Inflammatory macrophage treated with lipopolysaccharide for 1 hour (primary cell): ENCODE data around the gene SLC2A4RG.
A peak's percentile ranks its signal among the peaks of the same experiment; 100 is the strongest.
"Not testable (repeated sequence)": the region's sequence is repeated elsewhere in the genome, so short reads cannot be mapped to it uniquely, and the experiment has no call there.

Experiments used
- DNase-seq, 2 donors: peaks; one replicate each; pipeline ENCODE4 v3.0.0-alpha.2; 2020 to 2022

SLC2A4RG gene

GRCh38 chr20:63755933-63756647 lies 16.5 kb downstream of the SLC2A4RG start:
- DNase-seq = no peak

- no peak for DNase-seq
Observed at GRCh38 chr20:63756648-63756991, 17.0 kb downstream of the SLC2A4RG start.

DNA sequence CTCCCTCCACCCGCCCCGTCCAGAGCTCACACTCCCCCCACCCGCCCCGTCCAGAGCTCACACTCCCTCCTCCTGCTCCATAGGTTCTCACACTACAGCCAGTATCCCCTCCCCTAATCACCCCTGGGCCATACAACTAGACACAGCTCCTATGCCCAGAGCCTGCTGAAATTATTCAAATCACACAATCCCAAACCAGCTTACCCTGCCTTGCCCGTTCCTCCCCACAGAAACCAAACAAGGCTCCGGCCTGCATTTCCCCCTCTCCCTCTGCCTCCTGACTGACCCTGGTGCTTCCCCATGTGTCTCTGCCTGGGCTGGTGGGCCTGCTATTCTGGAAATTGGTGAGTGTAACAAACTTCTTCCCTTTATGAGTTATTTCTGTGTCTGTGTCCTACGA lies 18.6 kb downstream of the SLC2A4RG start:
- DNase-seq = no peak

DNA sequence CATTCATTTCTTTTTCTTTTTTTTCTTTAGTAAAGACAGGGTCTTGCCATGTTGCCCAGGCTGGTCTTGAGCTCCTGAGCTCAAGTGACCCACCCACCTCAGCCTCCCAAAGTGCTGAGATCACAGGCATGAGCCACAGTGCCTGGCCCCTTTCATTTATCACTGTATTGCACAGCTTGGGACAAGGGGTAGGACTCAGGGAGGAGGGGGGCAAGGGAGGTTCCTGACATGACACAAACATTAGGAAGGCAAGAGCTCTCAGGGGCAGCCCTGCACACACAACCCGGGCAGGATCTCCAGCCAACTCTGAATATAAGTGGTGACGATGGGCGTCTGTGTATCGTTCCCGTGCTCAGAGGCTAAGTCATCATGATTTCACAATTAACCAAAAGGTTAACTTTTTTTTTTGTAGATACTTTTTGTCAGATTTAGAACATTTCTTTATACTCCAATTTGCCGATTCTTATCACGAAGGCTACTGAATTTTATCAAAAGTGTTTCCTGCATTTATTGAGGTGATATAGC lies 19.9 kb downstream of the SLC2A4RG start:
- no peak for DNase-seq

DNA sequence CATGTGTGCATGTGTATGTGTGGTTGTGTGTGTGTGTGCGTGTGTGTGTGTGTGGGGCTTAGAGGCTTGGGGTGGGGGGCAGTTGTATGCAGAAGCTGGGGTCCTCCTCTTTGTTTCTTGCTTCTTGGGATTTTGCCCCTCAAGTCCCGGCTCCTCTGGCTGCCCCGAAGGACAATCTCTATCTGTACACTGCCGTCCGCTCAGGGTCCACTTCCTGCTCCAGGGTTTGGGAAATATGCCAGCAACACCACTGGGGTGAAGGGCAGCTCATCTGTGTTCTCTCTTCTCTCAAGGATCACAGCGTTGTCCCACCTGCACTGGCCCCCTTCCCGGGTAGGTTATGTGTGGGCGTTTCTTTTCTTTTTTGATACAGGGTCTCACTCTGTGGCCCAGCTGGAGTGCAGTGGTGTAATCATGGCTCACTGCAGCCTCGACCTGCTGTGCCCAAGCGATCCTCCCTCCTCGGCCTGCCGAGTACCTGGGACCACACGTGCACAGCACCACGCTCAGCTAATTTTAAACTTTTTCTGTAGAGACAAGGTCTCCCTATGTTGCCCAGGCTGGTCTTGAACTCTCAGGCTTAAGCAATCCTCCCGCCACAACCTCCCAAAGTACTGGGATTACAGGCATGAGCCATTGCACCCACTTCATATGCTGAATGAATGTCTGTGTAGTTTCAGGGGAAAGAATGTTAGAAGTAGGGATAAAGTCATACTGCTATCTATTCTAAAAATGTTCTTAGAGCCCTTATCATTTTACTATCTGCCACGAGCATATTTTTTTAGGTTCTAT lies 25.7 kb downstream of the SLC2A4RG start:
- DNase-seq = no peak

DNA sequence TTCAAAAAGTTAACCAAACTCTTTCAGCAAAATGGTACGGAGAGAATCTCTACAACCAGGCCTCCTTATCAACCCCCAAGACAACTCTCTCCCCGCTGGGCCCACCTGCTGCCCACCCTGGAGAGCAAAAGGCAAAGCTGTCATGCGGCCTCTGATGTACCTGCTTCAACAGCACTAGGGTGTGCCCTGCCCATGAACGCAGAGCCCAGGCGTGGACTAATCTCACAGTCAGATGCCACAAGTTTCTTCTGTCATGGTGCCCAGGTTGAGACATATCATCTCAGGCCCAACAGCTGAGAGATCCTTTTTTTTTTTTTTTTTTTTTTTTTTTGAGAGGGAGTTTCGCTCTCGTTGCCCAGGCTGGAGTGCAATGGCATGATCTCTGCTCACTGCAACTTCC lies 26.3 kb downstream of the SLC2A4RG start:
- no peak for DNase-seq

GRCh38 chr20:63766695-63767426 lies 27.3 kb downstream of the SLC2A4RG start:
- DNase-seq = no peak

- DNase-seq = no peak
Observed at GRCh38 chr20:63767456-63767855, 27.9 kb downstream of the SLC2A4RG start.

- DNase-seq = no peak
Observed at GRCh38 chr20:63767886-63768285, 28.3 kb downstream of the SLC2A4RG start.

DNA sequence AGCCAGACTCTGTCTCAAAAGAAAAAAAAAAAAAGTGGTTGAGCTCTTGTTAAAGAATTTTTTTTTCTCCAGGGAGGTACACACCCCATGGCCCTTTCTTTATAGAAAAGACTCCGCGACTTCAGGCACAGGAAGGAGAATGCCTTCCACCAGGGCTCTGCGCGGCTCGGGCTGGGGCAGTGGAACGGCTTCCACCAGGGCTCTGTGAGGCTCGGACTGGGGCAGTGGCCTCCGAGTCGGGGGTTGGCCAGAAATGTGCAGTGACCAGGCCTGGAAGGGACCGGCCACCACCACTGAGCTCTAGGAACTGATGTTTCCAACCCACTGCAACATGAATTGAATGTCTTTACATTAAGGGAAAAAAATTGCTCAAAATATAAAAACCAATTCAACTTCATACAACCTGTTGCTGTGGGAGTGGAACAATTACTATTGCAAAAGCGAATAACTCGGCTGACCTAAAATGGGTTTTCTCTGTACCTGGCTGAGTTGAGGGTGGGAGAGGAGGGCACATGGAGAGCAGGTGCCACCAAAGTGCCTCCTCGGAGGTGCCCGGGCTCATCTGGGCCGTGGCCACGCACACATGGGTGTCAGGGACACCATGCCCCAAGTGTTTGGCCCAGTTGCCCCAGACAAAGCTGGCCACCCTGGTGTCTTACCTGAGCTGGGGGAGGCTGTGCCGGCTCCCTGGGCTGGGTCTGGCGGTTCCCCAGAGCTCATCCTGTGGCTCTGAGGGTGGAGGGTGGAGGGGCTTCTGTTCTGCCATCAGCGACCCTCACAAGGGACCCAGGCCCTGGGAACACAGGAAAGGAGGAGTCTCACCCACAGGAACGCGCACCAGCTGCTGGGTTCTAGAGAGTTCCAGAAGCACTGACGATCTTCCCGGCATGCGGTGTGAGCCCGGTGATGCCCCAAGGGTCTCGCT lies 29.3 kb downstream of the SLC2A4RG start:
- no peak for DNase-seq

- no peak for DNase-seq
Observed at GRCh38 chr20:63769891-63770474, 30.4 kb downstream of the SLC2A4RG start.

DNA sequence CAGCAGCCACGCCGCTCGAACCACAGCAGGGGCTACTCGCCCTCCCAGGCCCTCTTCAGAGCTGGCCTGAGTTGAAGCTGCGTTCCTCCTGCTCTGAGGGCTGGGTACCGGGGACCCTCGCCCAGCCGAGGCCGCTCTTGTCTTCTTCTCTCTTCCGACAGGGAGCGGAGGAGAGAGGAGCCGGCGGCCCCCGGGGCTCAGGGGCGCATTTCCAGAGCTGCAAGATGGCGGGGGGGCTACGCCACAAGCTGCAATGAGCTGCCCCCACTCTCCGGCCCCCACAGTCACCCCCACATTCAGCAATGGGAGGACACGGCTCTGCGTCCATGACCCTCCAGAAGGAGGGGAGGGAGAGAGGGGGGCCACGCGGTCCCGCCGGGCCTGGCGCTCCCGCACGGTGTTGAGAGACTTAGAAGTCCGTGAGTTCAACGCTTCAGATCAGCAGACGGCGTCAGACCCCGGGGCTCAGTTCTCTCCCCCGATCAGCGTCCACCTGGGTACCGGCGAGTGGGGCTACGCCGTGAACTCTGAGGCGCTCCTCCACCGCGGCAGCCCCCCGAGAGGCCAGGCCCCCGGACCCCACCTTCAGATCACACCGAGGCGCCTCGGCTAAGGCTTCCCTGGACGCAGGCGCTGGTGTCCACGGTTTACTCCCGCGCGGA lies 31.6 kb downstream of the SLC2A4RG start:
- no peak for DNase-seq

DNA sequence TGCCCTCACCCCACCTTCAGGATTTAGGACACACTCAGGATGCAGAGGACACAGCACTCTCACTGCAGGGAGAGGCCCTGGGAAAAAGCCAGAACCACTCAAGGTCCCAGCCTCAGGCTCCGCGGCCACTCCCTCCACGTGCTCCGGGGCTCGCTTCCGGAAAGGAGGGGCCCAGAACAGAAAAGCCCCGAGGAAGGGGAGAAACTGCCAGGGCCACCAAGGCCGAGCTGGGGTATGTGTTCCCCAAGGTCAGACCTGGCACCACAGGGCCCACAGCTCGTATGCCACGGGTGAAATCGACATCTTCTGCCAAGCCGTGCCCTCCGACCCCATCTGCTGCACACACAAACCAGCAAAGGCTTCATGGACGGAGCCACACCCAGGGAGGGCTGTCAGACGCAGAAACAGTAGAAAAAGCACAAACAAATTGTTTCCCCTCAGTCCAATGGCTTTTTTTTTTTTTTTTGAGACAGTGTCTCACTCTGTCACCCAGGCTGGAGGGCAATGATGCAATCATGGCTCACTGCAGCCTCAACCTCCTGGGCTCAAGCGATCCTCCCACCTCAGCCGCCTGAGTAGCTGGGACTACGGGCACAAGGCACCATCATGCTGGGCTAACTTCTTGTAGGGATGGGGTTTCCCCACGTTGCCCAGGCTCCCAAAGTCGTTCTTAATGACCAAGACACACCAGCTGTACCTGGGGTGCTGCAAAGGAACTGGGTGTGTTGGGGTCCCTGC lies 33.4 kb downstream of the SLC2A4RG start:
- peak in 1 of 2 donors; percentile 50 for DNase-seq

- DNase-seq = no peak
Observed at GRCh38 chr20:63773571-63774241, 34.1 kb downstream of the SLC2A4RG start.

- DNase-seq = no peak
Observed at GRCh38 chr20:63774306-63774705, 34.7 kb downstream of the SLC2A4RG start.

- no peak for DNase-seq
Observed at GRCh38 chr20:63775096-63775978, 35.8 kb downstream of the SLC2A4RG start.

DNA sequence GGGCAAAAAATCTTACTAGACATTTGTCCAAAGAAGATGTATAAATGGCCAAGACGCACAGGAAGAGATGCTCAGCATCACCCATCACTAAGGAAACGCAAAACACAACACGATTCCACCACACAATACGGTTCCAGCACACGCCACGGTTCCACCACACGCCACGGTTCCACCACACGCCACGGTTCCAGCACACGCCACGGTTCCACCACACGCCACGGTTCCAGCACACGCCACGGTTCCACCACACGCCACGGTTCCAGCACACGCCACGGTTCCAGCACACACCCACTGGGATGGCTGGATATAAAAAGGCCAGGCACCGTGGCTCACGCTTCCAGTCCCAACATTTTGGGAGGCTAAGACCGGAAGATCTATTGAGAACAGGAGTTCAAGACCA lies 37.3 kb downstream of the SLC2A4RG start:
- not testable (repeated sequence) for DNase-seq

DNA sequence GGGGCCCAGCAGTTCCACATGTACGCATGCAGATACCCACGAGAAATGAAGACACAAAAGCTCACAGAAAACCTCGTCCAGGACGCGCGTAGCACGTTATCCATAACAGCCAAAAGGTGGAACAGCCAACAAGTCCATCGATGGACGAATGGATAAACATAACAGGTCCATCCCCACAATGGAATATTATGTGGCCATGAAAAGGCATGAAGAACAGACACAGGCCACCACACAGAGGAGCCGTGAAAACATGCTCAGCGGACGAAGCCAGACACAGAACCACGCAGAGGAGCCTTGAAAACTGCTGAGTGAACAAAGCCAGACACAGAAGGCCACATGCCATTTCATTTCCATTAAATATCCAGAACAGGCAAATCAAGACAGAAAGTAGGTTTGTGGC lies 38.0 kb downstream of the SLC2A4RG start:
- DNase-seq = no peak
